H1 (cell line): ENCODE results near the gene RER1. TPM values are rescaled to one million over a fixed set of nuclear protein-coding genes. Genes with fewer than 3 reads are reported as not detected.

Experiments
- MAFK ChIP-seq: IDR thresholded peaks from 2 replicates; pipeline ENCODE4 v1.6.1; 2012; ENCODE audit warnings: low read depth, mild to moderate bottlenecking, improper control_type of control experiment, low read length
- polyA plus RNA-seq, 7 experiments: library from polyadenylated mRNA; depleted of rRNA in 3 of 7; stranded (reverse) in 5 of 7; unstranded in 2 of 7; fragments of >200 nt in 5 of 7; fragments of 200-250 nt in 2 of 7; gene quantifications; 1 replicate in 5 of 7; 2 replicates in 1 of 7; 4 replicates in 1 of 7; pipeline versions ENCODE4 v1.2.1 to v1.2.3, GENCODE V29; 2011 to 2013; ENCODE audit warnings: missing spikeins in 2 of 7, mixed read lengths in 2 of 7
- total RNA-seq: library from RNA; stranded (reverse); fragmentation: NEBNext Ultra II Directional; extraction: Animal tissue kit (Norgen Biotek cat#: 25700); gene quantifications from 2 replicates; pipeline ENCODE4 v1.2.1, GENCODE V29; 2021
- TF ChIP-seq, protein P1 (sequence below): IDR thresholded peaks from 2 replicates; pipeline ENCODE4 v1.6.1; 2012; ENCODE audit warnings: low read length, inconsistent platforms

The RER1 gene
- total and polyA plus RNA-seq, 2 of the 8 experiments (the other 6 are each of a cell fraction or from before 2014, with no cell fraction given) = 102 to 134 TPM

DNA sequence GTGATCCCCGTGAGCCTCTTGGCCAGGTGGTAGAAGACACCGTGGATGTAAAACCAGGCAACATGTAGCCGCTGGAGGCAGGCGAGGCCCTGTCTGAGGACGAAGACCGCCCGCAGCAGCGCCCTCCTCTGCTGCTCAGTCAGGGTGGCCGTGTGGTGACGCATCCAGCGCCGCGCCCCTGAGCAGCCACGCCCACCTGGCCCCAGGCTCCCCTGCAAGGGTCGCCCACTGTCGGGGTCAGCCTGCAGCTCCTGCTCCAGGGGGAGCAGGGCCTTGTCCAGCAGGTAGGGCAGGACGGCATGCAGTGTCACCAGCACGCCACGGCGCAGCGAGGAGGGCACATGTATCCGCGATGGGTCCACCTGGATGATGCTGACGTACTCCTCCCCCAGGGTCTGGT is 16.8 kb downstream of the RER1 start (continued):
- TF ChIP-seq, protein P1, sequence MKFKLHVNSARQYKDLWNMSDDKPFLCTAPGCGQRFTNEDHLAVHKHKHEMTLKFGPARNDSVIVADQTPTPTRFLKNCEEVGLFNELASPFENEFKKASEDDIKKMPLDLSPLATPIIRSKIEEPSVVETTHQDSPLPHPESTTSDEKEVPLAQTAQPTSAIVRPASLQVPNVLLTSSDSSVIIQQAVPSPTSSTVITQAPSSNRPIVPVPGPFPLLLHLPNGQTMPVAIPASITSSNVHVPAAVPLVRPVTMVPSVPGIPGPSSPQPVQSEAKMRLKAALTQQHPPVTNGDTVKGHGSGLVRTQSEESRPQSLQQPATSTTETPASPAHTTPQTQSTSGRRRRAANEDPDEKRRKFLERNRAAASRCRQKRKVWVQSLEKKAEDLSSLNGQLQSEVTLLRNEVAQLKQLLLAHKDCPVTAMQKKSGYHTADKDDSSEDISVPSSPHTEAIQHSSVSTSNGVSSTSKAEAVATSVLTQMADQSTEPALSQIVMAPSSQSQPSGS = no peak
- no peak for TF ChIP-seq MAFK
